HepG2 (cell line): ENCODE data around the gene BTF3L4. TPM values are rescaled to one million over a fixed set of nuclear protein-coding genes. Genes with fewer than 3 reads are reported as not detected.

ENCODE experiments used
- AGO1 ChIP-seq: fragments of 200-400 bp; formaldehyde crosslinking; IDR thresholded peaks from 2 replicates; pipeline ENCODE4 v1.6.1; 2017; ENCODE audit warnings: mild to moderate bottlenecking, low read depth, low read length, moderate library complexity; ENCODE audit not compliant: poor library complexity, severe bottlenecking
- ATAD3A ChIP-seq: sonication (generic); formaldehyde crosslinking; IDR thresholded peaks from 2 replicates; pipeline ENCODE4 v1.4.0; 2020; ENCODE audit warnings: missing genetic modification reagents
- EP300 ChIP-seq, 3 experiments: sonication (generic) in 1 of 3; formaldehyde crosslinking in 1 of 3; IDR thresholded peaks; 2 replicates each; pipeline versions ENCODE4 v1.5.1 to v1.6.1; 2011 to 2020; ENCODE audit warnings: low read depth in 2 of 3, low read length in 2 of 3, borderline replicate concordance in 1 of 3, improper control_type of control experiment in 1 of 3, mild to moderate bottlenecking in 1 of 3, missing genetic modification reagents in 1 of 3, moderate library complexity in 1 of 3
- JUND ChIP-seq: sonication (generic); formaldehyde crosslinking; IDR thresholded peaks from 2 replicates; pipeline ENCODE4 v1.8.0; 2022; ENCODE audit warnings: mild to moderate bottlenecking, missing genetic modification reagents
- KLF6 ChIP-seq: IDR thresholded peaks from 2 replicates; pipeline ENCODE4 v1.8.0; 2016; ENCODE audit warnings: missing biosample characterization, missing genetic modification reagents
- LRRFIP1 ChIP-seq: sonication (generic); formaldehyde crosslinking; conservative IDR thresholded peaks from 2 replicates; pipeline ENCODE4 v1.4.0; 2020; ENCODE audit warnings: missing genetic modification reagents
- MAZ ChIP-seq, 2 experiments: sonication (generic) in 1 of 2; formaldehyde crosslinking in 1 of 2; IDR thresholded peaks; 2 replicates each; pipeline versions ENCODE4 v1.5.0 to v1.6.1; 2012 to 2020; ENCODE audit warnings: low read depth in 2 of 2, mild to moderate bottlenecking in 2 of 2, borderline replicate concordance in 1 of 2, improper control_type of control experiment in 1 of 2, low read length in 1 of 2, missing genetic modification reagents in 1 of 2, moderate library complexity in 1 of 2
- RBAK ChIP-seq: sonication (generic); formaldehyde crosslinking; IDR thresholded peaks from 2 replicates; pipeline ENCODE4 v1.5.1; 2020; ENCODE audit warnings: mild to moderate bottlenecking, missing genetic modification reagents
- TAF1 ChIP-seq: sonication (generic); formaldehyde crosslinking; IDR thresholded peaks from 2 replicates; pipeline ENCODE4 v1.4.0; 2020; ENCODE audit warnings: missing genetic modification reagents
- TGIF2 ChIP-seq: IDR thresholded peaks from 2 replicates; pipeline ENCODE4 v1.6.1; 2016; ENCODE audit warnings: control low read depth, missing compliant biosample characterization
- ZNF609 ChIP-seq: sonication (generic); formaldehyde crosslinking; IDR thresholded peaks from 2 replicates; pipeline ENCODE4 v1.4.0; 2020; ENCODE audit warnings: mild to moderate bottlenecking, missing genetic modification reagents, borderline replicate concordance
- polyA plus RNA-seq, 8 experiments: library from polyadenylated mRNA; depleted of rRNA in 3 of 8; stranded (reverse) in 7 of 8; unstranded in 1 of 8; fragments of >200 nt; fragmentation: Illumina TruSeq in 4 of 8; extraction: Trizol in 4 of 8; gene quantifications; 2 replicates each; pipeline versions ENCODE4 v1.2.1 to v1.2.3, GENCODE V29; 2011 to 2016; ENCODE audit warnings: low read depth in 4 of 8, missing spikeins in 1 of 8, mixed read lengths in 1 of 8; ENCODE audit not compliant: insufficient read depth in 1 of 8
- total RNA-seq, 5 experiments: library from RNA; depleted of rRNA; stranded (reverse); fragments of >200 nt; fragmentation: Illumina TruSeq; extraction: Trizol; gene quantifications; 2 replicates each; pipeline ENCODE4 v1.2.3, GENCODE V29; 2016; ENCODE audit warnings: low read depth in 1 of 5
- TF ChIP-seq, protein P1 (sequence below): sonication (generic); formaldehyde crosslinking; IDR thresholded peaks from 2 replicates; pipeline ENCODE4 v1.8.1; 2023; ENCODE audit warnings: missing genetic modification reagents, mild to moderate bottlenecking, borderline replicate concordance
- TF ChIP-seq, protein P2 (sequence below): sonication (generic); formaldehyde crosslinking; conservative IDR thresholded peaks from 2 replicates; pipeline ENCODE4 v1.4.0; 2020; ENCODE audit warnings: missing genetic modification reagents
- TF ChIP-seq, protein P3 (sequence below): sonication (generic); formaldehyde crosslinking; IDR thresholded peaks from 2 replicates; pipeline ENCODE4 v1.9.0; 2021; ENCODE audit warnings: missing genetic modification reagents, borderline replicate concordance
- TF ChIP-seq, protein P4 (sequence below): IDR thresholded peaks from 2 replicates; pipeline ENCODE4 v1.6.1; 2016; ENCODE audit warnings: low read depth, borderline replicate concordance

The BTF3L4 gene
- total and polyA plus RNA-seq, 2 of the 13 experiments (the other 11 are each of a cell fraction or from before 2014, with no cell fraction given): 59.0 to 74.3 TPM

DNA sequence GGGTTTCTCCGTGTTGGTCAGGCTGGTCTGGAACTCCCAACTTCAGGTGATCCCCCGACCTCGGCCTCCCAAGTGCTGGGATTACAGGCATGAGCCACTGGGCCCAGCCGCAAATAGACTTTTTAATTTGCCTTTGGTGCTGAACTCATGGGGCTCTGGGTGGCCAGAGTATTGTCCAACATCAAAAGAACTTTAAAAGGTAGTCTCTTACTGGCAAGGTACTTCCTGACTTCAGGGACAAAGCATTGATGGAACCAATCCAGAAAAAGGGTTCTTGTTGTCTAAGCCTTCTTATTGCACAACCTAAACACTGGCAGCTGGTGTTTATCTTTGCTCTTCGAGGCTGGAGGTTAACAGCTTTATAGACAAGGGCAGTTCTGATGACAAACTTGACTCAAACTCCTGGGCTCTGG, 18.7 kb upstream of the BTF3L4 start (continued):
- peak; percentile 93 for TF ChIP-seq ZNF609 (CRISPR knock-in tag)
- peak; percentile 90 for TF ChIP-seq KLF6 (CRISPR knock-in tag)
- TF ChIP-seq, protein P1, sequence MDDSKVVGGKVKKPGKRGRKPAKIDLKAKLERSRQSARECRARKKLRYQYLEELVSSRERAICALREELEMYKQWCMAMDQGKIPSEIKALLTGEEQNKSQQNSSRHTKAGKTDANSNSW (CRISPR knock-in tag): no peak
- no peak for TF ChIP-seq MAZ (IDR thresholded peaks at IDR 0.05; ENCODE audit: borderline replicate concordance, low read depth, low read length)
- TF ChIP-seq MAZ (CRISPR knock-in tag; IDR thresholded peaks at IDR 0.05; ENCODE audit: low read depth): peak; percentile 50
- no peak for TF ChIP-seq ATAD3A
- TF ChIP-seq RBAK: no peak
- TF ChIP-seq, protein P2, sequence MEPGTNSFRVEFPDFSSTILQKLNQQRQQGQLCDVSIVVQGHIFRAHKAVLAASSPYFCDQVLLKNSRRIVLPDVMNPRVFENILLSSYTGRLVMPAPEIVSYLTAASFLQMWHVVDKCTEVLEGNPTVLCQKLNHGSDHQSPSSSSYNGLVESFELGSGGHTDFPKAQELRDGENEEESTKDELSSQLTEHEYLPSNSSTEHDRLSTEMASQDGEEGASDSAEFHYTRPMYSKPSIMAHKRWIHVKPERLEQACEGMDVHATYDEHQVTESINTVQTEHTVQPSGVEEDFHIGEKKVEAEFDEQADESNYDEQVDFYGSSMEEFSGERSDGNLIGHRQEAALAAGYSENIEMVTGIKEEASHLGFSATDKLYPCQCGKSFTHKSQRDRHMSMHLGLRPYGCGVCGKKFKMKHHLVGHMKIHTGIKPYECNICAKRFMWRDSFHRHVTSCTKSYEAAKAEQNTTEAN: peak; percentile 77
- TF ChIP-seq, protein P3, sequence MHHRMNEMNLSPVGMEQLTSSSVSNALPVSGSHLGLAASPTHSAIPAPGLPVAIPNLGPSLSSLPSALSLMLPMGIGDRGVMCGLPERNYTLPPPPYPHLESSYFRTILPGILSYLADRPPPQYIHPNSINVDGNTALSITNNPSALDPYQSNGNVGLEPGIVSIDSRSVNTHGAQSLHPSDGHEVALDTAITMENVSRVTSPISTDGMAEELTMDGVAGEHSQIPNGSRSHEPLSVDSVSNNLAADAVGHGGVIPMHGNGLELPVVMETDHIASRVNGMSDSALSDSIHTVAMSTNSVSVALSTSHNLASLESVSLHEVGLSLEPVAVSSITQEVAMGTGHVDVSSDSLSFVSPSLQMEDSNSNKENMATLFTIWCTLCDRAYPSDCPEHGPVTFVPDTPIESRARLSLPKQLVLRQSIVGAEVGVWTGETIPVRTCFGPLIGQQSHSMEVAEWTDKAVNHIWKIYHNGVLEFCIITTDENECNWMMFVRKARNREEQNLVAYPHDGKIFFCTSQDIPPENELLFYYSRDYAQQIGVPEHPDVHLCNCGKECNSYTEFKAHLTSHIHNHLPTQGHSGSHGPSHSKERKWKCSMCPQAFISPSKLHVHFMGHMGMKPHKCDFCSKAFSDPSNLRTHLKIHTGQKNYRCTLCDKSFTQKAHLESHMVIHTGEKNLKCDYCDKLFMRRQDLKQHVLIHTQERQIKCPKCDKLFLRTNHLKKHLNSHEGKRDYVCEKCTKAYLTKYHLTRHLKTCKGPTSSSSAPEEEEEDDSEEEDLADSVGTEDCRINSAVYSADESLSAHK (CRISPR knock-in tag): no peak
- TF ChIP-seq JUND (CRISPR knock-in tag): peak; percentile 17; the same call in 1 of the 2 replicates
- TF ChIP-seq AGO1: no peak
- TF ChIP-seq EP300 (IDR thresholded peaks at IDR 0.05; ENCODE audit: low read depth in 2 of 2, low read length in 2 of 2): peak in 1 of 2 experiments; percentile 92; a peak in 2 of 4 replicates
- peak; percentile 82 for TF ChIP-seq EP300 (CRISPR knock-in tag; IDR thresholded peaks at IDR 0.05; ENCODE audit: borderline replicate concordance)
- TF ChIP-seq TGIF2 (CRISPR knock-in tag): peak; percentile 79
- TF ChIP-seq, protein P4, sequence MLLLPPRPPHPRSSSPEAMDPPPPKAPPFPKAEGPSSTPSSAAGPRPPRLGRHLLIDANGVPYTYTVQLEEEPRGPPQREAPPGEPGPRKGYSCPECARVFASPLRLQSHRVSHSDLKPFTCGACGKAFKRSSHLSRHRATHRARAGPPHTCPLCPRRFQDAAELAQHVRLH (CRISPR knock-in tag): peak; percentile 82; the same call in 1 of the 2 replicates
- no peak for TF ChIP-seq LRRFIP1
- TF ChIP-seq TAF1 (CRISPR knock-in tag): no peak
